Heart right ventricle (tissue), 16 donors: Measurements from ENCODE around the gene UBXN2A. TPM values are rescaled to one million over a fixed set of nuclear protein-coding genes. Genes with fewer than 3 reads are reported as not detected.

Experiments
- ATAC-seq, 8 donors: fragments of 200-7000 bp; cut with Tn5 transposase; one replicate each; pipeline ENCODE4 v1.9.1; 2020; ENCODE audit warnings: mild to moderate bottlenecking in 8 of 8, moderate library complexity in 8 of 8, moderate number of reproducible peaks in 1 of 8
- DNase-seq, 2 donors: peaks; one replicate each; pipeline ENCODE4 v3.0.0-alpha.2; 2020
- H3K27ac ChIP-seq, 10 donors: fragments of 200-600 bp; sonication (generic) in 2 of 10; one replicate each; pipeline versions ENCODE4 v1.5.0 to v1.8.0; 2020 to 2022; ENCODE audit warnings: mild to moderate bottlenecking in 3 of 10
- H3K27me3 ChIP-seq, 7 donors: fragments of 200-600 bp; one replicate each; pipeline ENCODE4 v1.8.0; 2021 to 2022; ENCODE audit warnings: mild to moderate bottlenecking in 2 of 7
- H3K36me3 ChIP-seq, 9 donors: fragments of 200-600 bp; sonication (generic) in 1 of 9; one replicate each; pipeline versions ENCODE4 v1.5.0 to v1.8.0; 2020 to 2022; ENCODE audit warnings: mild to moderate bottlenecking in 2 of 9
- H3K4me1 ChIP-seq, 9 donors: fragments of 200-600 bp; sonication (generic) in 1 of 9; one replicate each; pipeline versions ENCODE4 v1.5.0 to v1.8.0; 2020 to 2022; ENCODE audit warnings: mild to moderate bottlenecking in 4 of 9
- H3K4me3 ChIP-seq, 10 donors: fragments of 200-600 bp; sonication (generic) in 2 of 10; one replicate each; pipeline versions ENCODE4 v1.5.0 to v1.8.0; 2020 to 2022; ENCODE audit warnings: mild to moderate bottlenecking in 7 of 10, moderate library complexity in 2 of 10
- H3K9me3 ChIP-seq, 11 donors: fragments of 200-600 bp in 10 of 11; sonication (generic) in 2 of 11; one replicate each; pipeline versions ENCODE4 v1.5.0 to v1.8.0; 2013 to 2022; ENCODE audit warnings: mild to moderate bottlenecking in 2 of 11, control low read depth in 1 of 11, moderate library complexity in 1 of 11
- CTCF ChIP-seq, 9 donors: fragments of 200-600 bp; sonication (generic) in 2 of 9; IDR thresholded peaks; one replicate each; pipeline versions ENCODE4 v1.5.0 to v1.8.0; 2021 to 2022; ENCODE audit warnings: antibody characterized with exemption in 9 of 9, mild to moderate bottlenecking in 5 of 9, moderate library complexity in 1 of 9
- WGBS, 2 donors: extraction: QIAGEN DNeasy Blood & Tissue Kit; methylation state at CpG; one replicate each; pipeline ENCODE4 v1.1.7; 2013; ENCODE audit warnings: inconsistent platforms in 1 of 2; 5-methylcytosine and 5-hydroxymethylcytosine counted together
- intact Hi-C, 10 donors: fragments of 100-400 bp; cut with DNase I; formaldehyde crosslinking; loops; one replicate each; pipeline versions ENCODE4 v1.11.1 to v1.14.2; 2022
- polyA plus RNA-seq, 2 donors: library from polyadenylated mRNA; stranded (reverse); fragments of 200-250 nt; gene quantifications; one replicate each; pipeline ENCODE4 v1.2.3, GENCODE V29; 2013
- total RNA-seq, 10 donors: library from RNA; stranded (reverse); fragmentation: NEBNext Ultra II Directional in 3 of 10; extraction: Animal tissue kit (Norgen Biotek cat#: 25700) in 3 of 10; gene quantifications; one replicate each; pipeline versions ENCODE4 v1.2.1 to v1.2.4, GENCODE V29; 2021 to 2023
- donor health status: Arrhythmogenic right ventricular cardiomyopathy.
- donor health status: ischemic (EF 13 %, LVEDD 7.1; RV severe dilation, severe dysfunction).
- donor health status: healthy with polysubstance abuse.
- donor health status: DM: no; HTN: yes; CAD: no.
- donor health status: DM: no; HTN: no; CAD: no.
- donor health status: ischemic (EF 25% LVEDD 6.9; RV normal size, moderate dysfunction).
- donor health status: ischemic (EF 25% LVEDD 5.7; RV mildly dilated, moderate dysfunction).
- donor health status: healthy.
- donor health status: DM: yes; HTN: yes; CAD: no.
- donor health status: Ischemic cardiomyopathy.
- donor health status: ischemic (EF 35%, LVEDD 5.7; RV mildly dilated, moderate dysfunction).
- donor health status: nonischemic (EF 11% LVEDD 7.7; RV severe dilation, severe dysfunction).
- donor health status: DM: yes; HTN: yes; CAD: no.
- donor health status: PGD.
- donor health status: ischemic (EF 29% LVEDD 5.4; RV normal size, mild dysfunction).
- donor health status: nonischemic (EF 23%, LVEDD 6.1; RV moderate dilation, normal function).

Gene UBXN2A
- total and polyA plus RNA-seq, 12 donors = 7.9 to 23.8 (median 19.7) TPM

GRCh38 chr2:23901966-23902846 is 38.1 kb upstream of the UBXN2A start:
- Histone ChIP-seq H3K27ac (no peak overlapping the region), H3K27me3 (no peaks in the 10 kb centered on the region), H3K36me3 (no peaks in the 10 kb centered on the region), H3K4me3 (no peak overlapping the region), H3K9me3 (peaks cover 0 to 6% (median 0%) of the 10 kb centered on the region in 11 donors), H3K4me1 (peaks cover 3 to 48% (median 25%) of the 10 kb centered on the region in 9 donors)
- WGBS, 2 donors = 79 to 82% methylated on average over 6 of the region's 6 CpGs
- TF ChIP-seq CTCF (IDR thresholded peaks at IDR 0.05) = no peak
- ATAC-seq (peak in 1 of 8 donors; percentile 52), DNase-seq (no peak)
- intact Hi-C loops = no loop called here

GRCh38 chr2:23903034-23903433 is 37.2 kb upstream of the UBXN2A start:
- no peak overlapping the region for H3K4me3 ChIP-seq
- H3K9me3 ChIP-seq = peaks cover 0 to 4% (median 0%) of the 10 kb centered on the region in 11 donors
- H3K27ac ChIP-seq = no peak overlapping the region
- no peaks in the 10 kb centered on the region for H3K27me3 ChIP-seq
- no peak for DNase-seq
- no peak for TF ChIP-seq CTCF (IDR thresholded peaks at IDR 0.05)
- intact Hi-C loops = no loop called here
- H3K36me3 ChIP-seq = no peaks in the 10 kb centered on the region
- WGBS, 2 donors = 96% methylated on average over 2 of the region's 2 CpGs
- peaks cover 3 to 48% (median 25%) of the 10 kb centered on the region in 9 donors for H3K4me1 ChIP-seq
- ATAC-seq = no peak

GRCh38 chr2:23904215-23904614 is 36.0 kb upstream of the UBXN2A start:
- Histone ChIP-seq H3K9me3 (peaks cover 0 to 4% (median 0%) of the 10 kb centered on the region in 11 donors), H3K36me3 (no peaks in the 10 kb centered on the region), H3K27ac (no peak overlapping the region), H3K4me1 (peaks cover 3 to 48% (median 25%) of the 10 kb centered on the region in 9 donors), H3K4me3 (no peak overlapping the region), H3K27me3 (no peaks in the 10 kb centered on the region)
- intact Hi-C loops = no loop called here
- ATAC-seq (no peak), DNase-seq (no peak)
- TF ChIP-seq CTCF (IDR thresholded peaks at IDR 0.05) = no peak
- WGBS, 2 donors = 83 to 87% methylated on average over 1 of the region's 1 CpG

GRCh38 chr2:23904692-23905091 is 35.6 kb upstream of the UBXN2A start:
- Histone ChIP-seq H3K36me3 (no peaks in the 10 kb centered on the region), H3K9me3 (peaks cover 0 to 4% (median 0%) of the 10 kb centered on the region in 11 donors), H3K27me3 (no peaks in the 10 kb centered on the region), H3K27ac (no peak overlapping the region), H3K4me3 (no peak overlapping the region), H3K4me1 (peaks cover 3 to 48% (median 25%) of the 10 kb centered on the region in 9 donors)
- DNase-seq (no peak), ATAC-seq (peak in 1 of 8 donors; percentile 33)
- intact Hi-C loops = no loop called here
- no peak for TF ChIP-seq CTCF (IDR thresholded peaks at IDR 0.05)
- WGBS, 2 donors = 83 to 88% methylated on average over 2 of the region's 2 CpGs
